Activated CD4-positive, alpha-beta T cell treated with anti-CD3 and anti-CD28 coated beads, Interleukin-2, amount 10 ng/mL, durations not matched to agents 24 days and 14 days (primary cell): ENCODE measurements around the gene NUTM2D. TPM values are rescaled to one million over a fixed set of nuclear protein-coding genes. Genes with fewer than 3 reads are reported as not detected.
"Not testable (repeated sequence)": the region's sequence is repeated elsewhere in the genome, so short reads cannot be mapped to it uniquely, and the experiment has no call there.

Experiments used
- DNase-seq: peaks from one replicate; pipeline ENCODE4 v3.0.0; 2022
- H3K27ac Mint-ChIP-seq: one replicate; pipeline ENCODE4 v1.8.0; 2022; ENCODE audit warnings: mild to moderate bottlenecking, mixed read lengths
- H3K27me3 Mint-ChIP-seq: one replicate; pipeline ENCODE4 v1.8.0; 2022; ENCODE audit warnings: mixed read lengths
- H3K36me3 Mint-ChIP-seq: one replicate; pipeline ENCODE4 v1.8.0; 2022; ENCODE audit warnings: low read depth, mild to moderate bottlenecking, mixed read lengths
- H3K4me1 Mint-ChIP-seq: one replicate; pipeline ENCODE4 v1.8.0; 2021; ENCODE audit warnings: mixed read lengths
- H3K4me3 Mint-ChIP-seq: one replicate; pipeline ENCODE4 v1.8.0; 2022; ENCODE audit warnings: mild to moderate bottlenecking, moderate library complexity, mixed read lengths
- H3K9me3 Mint-ChIP-seq: one replicate; pipeline ENCODE4 v1.8.0; 2021; ENCODE audit warnings: mixed read lengths
- intact Hi-C: fragments of 100-400 bp; cut with micrococcal nuclease; formaldehyde crosslinking; loops from one replicate; pipeline ENCODE4 v1.15.1; 2023
- total RNA-seq: library from RNA; stranded (reverse); gene quantifications from 2 replicates; pipeline ENCODE4 v1.2.3, GENCODE V29; 2022

NUTM2D gene, protein sequence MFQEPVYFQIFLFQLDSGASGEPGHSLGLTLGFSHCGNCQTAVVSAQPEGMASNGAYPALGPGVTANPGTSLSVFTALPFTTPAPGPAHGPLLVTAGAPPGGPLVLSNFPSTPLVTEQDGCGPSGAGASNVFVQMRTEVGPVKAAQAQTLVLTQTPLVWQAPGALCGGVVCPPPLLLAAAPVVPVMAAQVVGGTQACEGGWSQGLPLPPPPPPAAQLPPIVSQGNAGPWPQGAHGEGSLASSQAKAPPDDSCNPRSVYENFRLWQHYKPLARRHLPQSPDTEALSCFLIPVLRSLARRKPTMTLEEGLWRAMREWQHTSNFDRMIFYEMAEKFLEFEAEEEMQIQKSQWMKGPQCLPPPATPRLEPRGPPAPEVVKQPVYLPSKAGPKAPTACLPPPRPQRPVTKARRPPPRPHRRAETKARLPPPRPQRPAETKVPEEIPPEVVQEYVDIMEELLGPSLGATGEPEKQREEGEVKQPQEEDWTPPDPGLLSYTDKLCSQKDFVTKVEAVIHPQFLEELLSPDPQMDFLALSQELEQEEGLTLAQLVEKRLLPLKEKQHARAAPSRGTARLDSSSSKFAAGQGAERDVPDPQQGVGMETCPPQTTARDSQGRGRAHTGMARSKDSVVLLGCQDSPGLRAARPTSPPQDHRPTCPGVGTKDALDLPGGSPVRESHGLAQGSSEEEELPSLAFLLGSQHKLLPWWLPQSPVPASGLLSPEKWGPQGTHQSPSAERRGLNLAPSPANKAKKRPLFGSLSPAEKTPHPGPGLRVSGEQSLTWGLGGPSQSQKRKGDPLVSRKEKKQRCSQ
- 1.4 and 2.1 TPM in 2 replicates for total RNA-seq

- H3K27me3 Mint-ChIP-seq, H3K9me3 Mint-ChIP-seq, H3K4me3 Mint-ChIP-seq, H3K4me1 Mint-ChIP-seq, DNase-seq, intact Hi-C loops, H3K27ac Mint-ChIP-seq, H3K36me3 Mint-ChIP-seq: not testable (repeated sequence)
These were observed at the start of gene NUTM2D for GRCh38 chr10:87357444-87357843. Gene NUTM2D (plus strand): TSS chr10:87357744. CDS start chr10:87358266, 522 bp downstream.

DNA sequence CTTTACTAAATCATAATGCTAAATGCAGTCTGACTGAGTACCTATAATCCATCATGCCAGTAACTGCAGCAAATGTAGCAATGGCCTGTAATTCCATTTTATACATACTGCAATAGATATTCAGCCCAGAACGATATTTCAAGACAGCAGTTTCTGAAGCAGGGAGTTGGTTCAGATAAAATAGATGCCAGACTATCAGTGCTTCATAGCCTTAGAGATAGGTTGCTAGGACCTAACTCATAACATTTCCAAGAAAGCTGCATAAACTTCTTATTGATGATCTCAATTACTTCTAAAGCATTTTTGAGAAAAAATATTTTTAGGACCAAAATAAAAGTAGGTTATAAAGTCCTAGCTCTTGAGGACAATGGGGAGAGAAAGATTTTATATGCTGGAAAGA is 48.8 kb upstream of the NUTM2D start:
- H3K36me3 Mint-ChIP-seq, H3K4me3 Mint-ChIP-seq, H3K27ac Mint-ChIP-seq, H3K27me3 Mint-ChIP-seq, H3K9me3 Mint-ChIP-seq, H3K4me1 Mint-ChIP-seq, intact Hi-C loops, DNase-seq: not testable (repeated sequence)

- H3K4me1 Mint-ChIP-seq, intact Hi-C loops, H3K27me3 Mint-ChIP-seq, H3K27ac Mint-ChIP-seq, DNase-seq, H3K4me3 Mint-ChIP-seq, H3K36me3 Mint-ChIP-seq, H3K9me3 Mint-ChIP-seq: not testable (repeated sequence)
These were observed 47.9 kb upstream of the NUTM2D start for GRCh38 chr10:87309657-87310056.

DNA sequence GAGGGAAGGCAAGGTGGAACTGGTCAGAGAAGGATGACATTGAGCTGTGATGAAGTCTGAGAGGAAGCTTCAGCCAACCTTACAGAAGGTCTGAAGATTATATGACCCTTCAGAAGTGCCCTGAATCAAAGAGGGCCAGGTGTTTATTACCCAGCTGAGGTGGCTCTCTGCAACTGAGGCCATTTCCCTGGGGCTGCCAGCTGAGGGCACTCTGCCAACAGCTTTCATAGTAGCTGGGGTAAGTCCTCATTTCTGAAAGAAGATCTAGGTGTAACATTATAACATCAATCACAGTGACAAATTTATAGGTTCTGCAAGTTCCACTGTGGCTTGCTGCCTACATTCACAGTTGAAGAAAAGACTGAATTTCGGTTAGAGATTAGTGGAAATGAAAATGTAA is 46.0 kb upstream of the NUTM2D start:
- not testable (repeated sequence) for H3K4me1 Mint-ChIP-seq

GRCh38 chr10:87313649-87314359 is 43.7 kb upstream of the NUTM2D start:
- H3K4me3 Mint-ChIP-seq, intact Hi-C loops, H3K36me3 Mint-ChIP-seq, H3K27ac Mint-ChIP-seq, H3K9me3 Mint-ChIP-seq, H3K4me1 Mint-ChIP-seq, DNase-seq, H3K27me3 Mint-ChIP-seq: not testable (repeated sequence)

More for the DNA sequence above, 46.0 kb upstream of the NUTM2D start:
- H3K27ac Mint-ChIP-seq, H3K27me3 Mint-ChIP-seq, intact Hi-C loops, H3K4me3 Mint-ChIP-seq, DNase-seq, H3K9me3 Mint-ChIP-seq, H3K36me3 Mint-ChIP-seq: not testable (repeated sequence)

- H3K27me3 Mint-ChIP-seq, H3K9me3 Mint-ChIP-seq, H3K4me1 Mint-ChIP-seq, H3K4me3 Mint-ChIP-seq, intact Hi-C loops, H3K27ac Mint-ChIP-seq, H3K36me3 Mint-ChIP-seq, DNase-seq: not testable (repeated sequence)
These were observed 43.1 kb upstream of the NUTM2D start for GRCh38 chr10:87314360-87314973.

- not testable (repeated sequence) for H3K4me1 Mint-ChIP-seq
These were observed 36.0 kb upstream of the NUTM2D start for GRCh38 chr10:87321505-87321904.

GRCh38 chr10:87324559-87324958 is 33.0 kb upstream of the NUTM2D start:
- H3K9me3 Mint-ChIP-seq, H3K27ac Mint-ChIP-seq, H3K4me1 Mint-ChIP-seq, H3K36me3 Mint-ChIP-seq, DNase-seq, H3K4me3 Mint-ChIP-seq, H3K27me3 Mint-ChIP-seq, intact Hi-C loops: not testable (repeated sequence)

More at GRCh38 chr10:87321505-87321904, 36.0 kb upstream of the NUTM2D start:
- H3K9me3 Mint-ChIP-seq, H3K27ac Mint-ChIP-seq, intact Hi-C loops, H3K27me3 Mint-ChIP-seq, H3K36me3 Mint-ChIP-seq, H3K4me3 Mint-ChIP-seq, DNase-seq: not testable (repeated sequence)

DNA sequence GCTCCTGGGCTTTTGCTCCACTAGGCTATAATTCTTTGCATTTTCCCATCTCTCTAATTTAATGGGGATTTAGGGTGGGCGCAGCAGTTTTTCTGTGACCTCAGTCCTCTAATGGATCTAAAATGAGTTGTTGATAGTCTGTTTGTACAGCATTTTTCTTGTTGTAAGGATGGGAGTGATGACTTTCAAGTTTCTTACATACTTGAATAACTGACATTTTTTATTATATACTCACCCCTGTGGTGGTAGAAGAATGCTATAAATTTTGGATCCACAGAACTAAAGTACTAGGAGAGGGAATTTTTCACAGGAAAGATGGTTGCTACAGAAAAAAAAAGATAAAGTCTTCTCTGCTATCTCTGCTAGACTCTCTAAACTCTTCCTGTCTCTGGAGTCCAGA is 29.6 kb upstream of the NUTM2D start:
- H3K4me1 Mint-ChIP-seq, H3K4me3 Mint-ChIP-seq, H3K27me3 Mint-ChIP-seq, H3K27ac Mint-ChIP-seq, H3K36me3 Mint-ChIP-seq, H3K9me3 Mint-ChIP-seq, intact Hi-C loops, DNase-seq: not testable (repeated sequence)

DNA sequence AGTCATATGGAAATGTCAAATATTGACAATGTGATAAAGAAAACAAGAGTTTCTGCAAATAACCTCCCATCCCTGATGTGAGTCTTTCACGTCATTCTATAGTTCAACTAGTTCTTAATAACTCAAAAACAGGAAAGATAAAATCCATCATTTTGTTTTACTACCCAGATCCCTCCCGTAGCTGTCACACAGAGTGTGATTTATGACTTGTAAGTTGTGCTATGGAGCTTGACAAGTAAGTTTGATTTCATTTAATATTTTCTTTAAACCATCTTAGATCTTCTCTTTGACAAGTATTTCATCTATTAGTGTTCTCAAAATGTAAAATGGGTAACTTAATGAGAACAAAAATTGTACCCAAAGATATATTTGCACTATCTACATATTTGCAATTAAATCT is 28.4 kb upstream of the NUTM2D start:
- H3K36me3 Mint-ChIP-seq, H3K4me3 Mint-ChIP-seq, DNase-seq, H3K27ac Mint-ChIP-seq, H3K9me3 Mint-ChIP-seq, H3K4me1 Mint-ChIP-seq, H3K27me3 Mint-ChIP-seq, intact Hi-C loops: not testable (repeated sequence)

GRCh38 chr10:87332687-87333086 is 24.9 kb upstream of the NUTM2D start:
- DNase-seq, H3K9me3 Mint-ChIP-seq, H3K4me3 Mint-ChIP-seq, H3K27me3 Mint-ChIP-seq, H3K27ac Mint-ChIP-seq, H3K4me1 Mint-ChIP-seq, intact Hi-C loops: not testable (repeated sequence)
- peaks cover 10% of the 10 kb centered on the region for H3K36me3 Mint-ChIP-seq

DNA sequence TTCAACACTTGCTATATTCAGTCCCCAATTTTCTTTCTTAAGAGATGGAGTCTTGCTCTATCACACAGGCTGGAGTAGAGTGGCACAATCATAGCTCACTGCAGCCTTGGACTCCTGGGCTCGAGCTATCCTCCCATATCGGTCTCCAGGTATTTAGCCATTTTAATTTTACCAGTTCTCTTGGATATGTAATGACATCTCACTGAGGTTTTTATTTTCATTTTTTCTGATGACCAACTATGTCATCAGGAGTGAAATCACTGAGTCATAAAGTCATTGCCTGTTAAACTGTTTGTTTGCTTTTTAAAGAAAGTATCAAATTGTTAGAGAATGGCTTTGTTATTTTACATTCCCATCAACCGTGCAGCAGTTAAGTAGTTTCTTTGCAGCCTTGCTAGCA is 17.1 kb upstream of the NUTM2D start:
- peaks cover 13% of the 10 kb centered on the region for H3K36me3 Mint-ChIP-seq
- peak overlapping the region; percentile 63 for H3K27ac Mint-ChIP-seq
- H3K4me1 Mint-ChIP-seq: peaks cover 15% of the 10 kb centered on the region
- intact Hi-C loops: loop anchor here (5.0 kb wide), 2 partner anchors 162 to 248 kb away; partner anchors contain the start of genes GLUD1 and MINPP1
- not testable (repeated sequence) for DNase-seq, H3K27me3 Mint-ChIP-seq, H3K9me3 Mint-ChIP-seq
- peak overlapping the region; percentile 74 for H3K4me3 Mint-ChIP-seq

- peak overlapping the region; percentile 92 for H3K4me3 Mint-ChIP-seq
- peaks cover 15% of the 10 kb centered on the region for H3K4me1 Mint-ChIP-seq
- peak overlapping the region; percentile 92 for H3K27ac Mint-ChIP-seq
- H3K27me3 Mint-ChIP-seq, H3K9me3 Mint-ChIP-seq: not testable (repeated sequence)
- H3K36me3 Mint-ChIP-seq: peaks cover 15% of the 10 kb centered on the region
- intact Hi-C loops: loop anchor here (5.0 kb wide), 2 partner anchors 161 to 249 kb away; partner anchors contain the start of genes GLUD1 and MINPP1
- DNase-seq: peak; percentile 59
These were observed 15.9 kb upstream of the NUTM2D start for GRCh38 chr10:87341546-87342142.
